Testis (tissue), 3 donors: Measurements from ENCODE around the gene MAPKAP1. TPM values are rescaled to one million over a fixed set of nuclear protein-coding genes. Genes with fewer than 3 reads are reported as not detected.

Experiments
- DNase-seq: peaks from one replicate; pipeline ENCODE4 v3.0.0-alpha.2; 2019
- H3K27ac ChIP-seq, 2 donors: fragments of 200-600 bp; sonication (generic); one replicate each; pipeline ENCODE4 v1.5.1; 2019
- H3K27me3 ChIP-seq: fragments of 200-600 bp; sonication (generic); one replicate; pipeline ENCODE4 v1.5.1; 2019
- H3K36me3 ChIP-seq: fragments of 200-600 bp; sonication (generic); one replicate; pipeline ENCODE4 v1.5.1; 2017; ENCODE audit warnings: low read depth; ENCODE audit errors: missing control alignments
- H3K4me1 ChIP-seq: fragments of 200-600 bp; sonication (generic); one replicate; pipeline ENCODE4 v1.5.1; 2019
- H3K4me3 ChIP-seq, 2 donors: fragments of 200-600 bp; sonication (generic); one replicate each; pipeline ENCODE4 v1.5.1; 2017 to 2019
- H3K9me3 ChIP-seq: fragments of 200-600 bp; sonication (generic); one replicate; pipeline ENCODE4 v1.5.1; 2017
- POLR2A ChIP-seq: fragments of 450-650 bp; IDR thresholded peaks from one replicate; pipeline ENCODE4 v1.6.1; 2017; ENCODE audit warnings: antibody characterized with exemption, mild to moderate bottlenecking, moderate library complexity
- WGBS, 2 donors: methylation state at CpG; one replicate each; pipeline ENCODE4 v1.1.5; 2018; 5-methylcytosine and 5-hydroxymethylcytosine counted together
- intact Hi-C: fragments of 100-400 bp; cut with DNase I; formaldehyde crosslinking; loops from one replicate; pipeline ENCODE4 v1.15.1; 2023; ENCODE audit warnings: low total_unique reads
- polyA plus RNA-seq: library from polyadenylated mRNA; stranded (reverse); fragments of 350-450 nt; fragmentation: Illumina TruSeq; extraction: RNeasy Lipid Tissue Mini Kit (QIAGEN cat#74804); gene quantifications from one replicate; pipeline ENCODE4 v1.2.3, GENCODE V29; 2014; ENCODE audit warnings: low read depth, low replicate concordance; ENCODE audit not compliant: insufficient read depth
- total RNA-seq, 2 donors: library from RNA; depleted of rRNA; stranded (reverse); fragments of >200 nt; gene quantifications; one replicate each; pipeline ENCODE4 v1.2.3, GENCODE V29; 2016
- TF ChIP-seq, protein P1 (sequence below), 3 experiments: fragments of 450-650 bp in 2 of 3; fragments of 200-600 bp in 1 of 3; sonication (generic) in 1 of 3; IDR thresholded peaks; one replicate each; pipeline ENCODE4 v1.5.1; 2016 to 2019; ENCODE audit warnings: antibody characterized with exemption in 3 of 3, mild to moderate bottlenecking in 2 of 3, moderate library complexity in 1 of 3

Gene MAPKAP1
- total and polyA plus RNA-seq, 3 donors from 2014 or later: 112 to 135 (median 115) TPM

DNA sequence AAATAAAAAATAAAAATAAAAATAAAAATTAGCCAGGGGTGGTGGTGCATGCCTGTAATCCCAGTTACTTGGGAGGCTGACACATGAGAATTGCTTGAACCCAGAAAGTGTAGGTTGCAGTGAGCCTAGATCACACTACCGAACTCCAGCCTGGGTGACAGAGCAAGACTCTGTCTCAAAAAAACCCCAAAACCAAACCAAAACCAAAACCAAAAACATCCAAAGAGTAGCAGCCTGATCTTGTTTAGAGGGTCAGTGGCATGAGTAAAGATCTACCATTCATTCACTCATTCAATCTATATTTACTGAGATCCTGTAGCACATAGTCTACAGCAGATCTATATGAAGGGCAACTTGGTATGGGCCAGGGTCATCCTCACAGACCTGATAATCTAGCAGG is 202.4 kb downstream of the MAPKAP1 start:
- no peaks in the 10 kb centered on the region for H3K27me3 ChIP-seq
- WGBS, 2 donors: 90 to 100% methylated on average over 1 of the region's 1 CpG
- TF ChIP-seq, protein P1, sequence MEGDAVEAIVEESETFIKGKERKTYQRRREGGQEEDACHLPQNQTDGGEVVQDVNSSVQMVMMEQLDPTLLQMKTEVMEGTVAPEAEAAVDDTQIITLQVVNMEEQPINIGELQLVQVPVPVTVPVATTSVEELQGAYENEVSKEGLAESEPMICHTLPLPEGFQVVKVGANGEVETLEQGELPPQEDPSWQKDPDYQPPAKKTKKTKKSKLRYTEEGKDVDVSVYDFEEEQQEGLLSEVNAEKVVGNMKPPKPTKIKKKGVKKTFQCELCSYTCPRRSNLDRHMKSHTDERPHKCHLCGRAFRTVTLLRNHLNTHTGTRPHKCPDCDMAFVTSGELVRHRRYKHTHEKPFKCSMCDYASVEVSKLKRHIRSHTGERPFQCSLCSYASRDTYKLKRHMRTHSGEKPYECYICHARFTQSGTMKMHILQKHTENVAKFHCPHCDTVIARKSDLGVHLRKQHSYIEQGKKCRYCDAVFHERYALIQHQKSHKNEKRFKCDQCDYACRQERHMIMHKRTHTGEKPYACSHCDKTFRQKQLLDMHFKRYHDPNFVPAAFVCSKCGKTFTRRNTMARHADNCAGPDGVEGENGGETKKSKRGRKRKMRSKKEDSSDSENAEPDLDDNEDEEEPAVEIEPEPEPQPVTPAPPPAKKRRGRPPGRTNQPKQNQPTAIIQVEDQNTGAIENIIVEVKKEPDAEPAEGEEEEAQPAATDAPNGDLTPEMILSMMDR (IDR thresholded peaks at IDR 0.05): no peak
- TF ChIP-seq POLR2A: no peak
- no peaks in the 10 kb centered on the region for H3K9me3 ChIP-seq
- H3K4me1 ChIP-seq: no peaks in the 10 kb centered on the region
- no peak overlapping the region for H3K27ac ChIP-seq
- intact Hi-C loops: no loop called here
- no peak for DNase-seq
- H3K4me3 ChIP-seq: no peak overlapping the region
- H3K36me3 ChIP-seq: no peaks in the 10 kb centered on the region

DNA sequence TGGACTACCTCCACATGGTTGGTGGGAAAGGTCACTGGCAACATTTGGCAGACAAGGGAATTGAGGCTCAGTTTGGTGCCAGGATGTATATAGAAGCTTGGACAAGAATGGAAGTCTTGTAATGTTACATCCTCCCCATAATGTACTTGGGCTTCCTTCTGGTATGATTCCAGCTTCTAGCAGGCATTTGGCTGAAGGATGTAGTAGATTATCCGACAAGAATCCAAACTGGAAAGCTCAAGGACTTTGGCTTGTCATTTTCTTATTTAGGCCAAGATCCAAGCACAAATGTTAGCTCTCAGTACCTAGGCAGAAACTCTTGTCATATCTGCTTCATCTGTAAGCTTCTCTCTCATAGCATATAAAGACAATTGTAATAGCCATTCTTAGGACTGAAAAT is 209.1 kb downstream of the MAPKAP1 start:
- H3K4me1 ChIP-seq: no peaks in the 10 kb centered on the region
- 30 to 60% methylated on average over 1 of the region's 1 CpG for WGBS, 2 donors

GRCh38 chr9:125497478-125497877 is 209.5 kb downstream of the MAPKAP1 start:
- Histone ChIP-seq H3K27ac (no peak overlapping the region), H3K4me3 (no peak overlapping the region), H3K27me3 (no peaks in the 10 kb centered on the region), H3K9me3 (no peaks in the 10 kb centered on the region), H3K36me3 (no peaks in the 10 kb centered on the region), H3K4me1 (no peaks in the 10 kb centered on the region)
- TF ChIP-seq, protein P1 (IDR thresholded peaks at IDR 0.05): no peak
- TF ChIP-seq POLR2A: no peak
- no peak for DNase-seq
- intact Hi-C loops: no loop called here

More for the DNA sequence above, 209.1 kb downstream of the MAPKAP1 start:
- H3K9me3 ChIP-seq: no peaks in the 10 kb centered on the region
- H3K36me3 ChIP-seq: no peaks in the 10 kb centered on the region
- DNase-seq: no peak
- H3K4me3 ChIP-seq: no peak overlapping the region
- intact Hi-C loops: no loop called here
- no peaks in the 10 kb centered on the region for H3K27me3 ChIP-seq
- no peak overlapping the region for H3K27ac ChIP-seq
- no peak for TF ChIP-seq POLR2A
- TF ChIP-seq, protein P1 (IDR thresholded peaks at IDR 0.05): no peak

DNA sequence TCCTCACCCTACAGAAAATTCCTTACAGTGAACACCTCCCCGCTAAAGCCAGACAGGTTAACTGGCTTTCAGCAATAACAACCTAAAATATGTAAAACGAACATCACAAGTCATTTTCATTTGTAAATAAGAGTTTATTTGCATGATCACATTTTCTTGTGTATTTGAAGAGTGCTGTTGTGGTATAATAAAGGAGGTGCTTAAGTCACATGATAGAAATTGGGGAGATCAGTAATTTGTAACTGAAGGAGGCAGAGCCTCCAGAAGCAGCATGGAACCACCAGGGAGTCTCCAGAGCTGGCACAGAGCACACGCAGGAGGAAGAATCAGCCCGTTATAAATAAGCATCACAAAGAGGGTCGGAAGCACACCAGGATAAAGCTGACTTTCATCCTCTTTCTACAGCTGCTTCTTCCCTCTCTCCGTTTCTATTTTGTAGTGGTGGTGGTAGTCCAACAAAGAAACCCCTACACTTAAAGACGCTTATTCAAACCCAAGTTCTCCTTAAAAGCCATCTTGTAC is 210.6 kb downstream of the MAPKAP1 start:
- no peak for DNase-seq
- intact Hi-C loops: no loop called here
- Histone ChIP-seq H3K36me3 (no peaks in the 10 kb centered on the region), H3K27me3 (no peaks in the 10 kb centered on the region), H3K4me3 (no peak overlapping the region), H3K27ac (no peak overlapping the region), H3K4me1 (no peaks in the 10 kb centered on the region), H3K9me3 (no peaks in the 10 kb centered on the region)
- TF ChIP-seq, protein P1 (IDR thresholded peaks at IDR 0.05): no peak
- TF ChIP-seq POLR2A: no peak
- WGBS, 2 donors: 86 to 93% methylated on average over 7 of the region's 7 CpGs
